H9 (cell line): ENCODE data around the gene SH3BP5L. TPM values are rescaled to one million over a fixed set of nuclear protein-coding genes. Genes with fewer than 3 reads are reported as not detected.

Experiments
- DNase-seq: peaks from one replicate; pipeline ENCODE4 v3.0.0-alpha.2; 2017
- H2AFZ ChIP-seq: one replicate; pipeline ENCODE4 v1.6.1; 2013; ENCODE audit warnings: mild to moderate bottlenecking, low read length, control low read depth, moderate library complexity
- H2AK5ac ChIP-seq: 2 replicates; pipeline ENCODE4 v1.6.1; 2013; ENCODE audit warnings: low read length, control low read depth, mixed read lengths; ENCODE audit not compliant: insufficient read length
- H2BK120ac ChIP-seq: one replicate; pipeline ENCODE4 v1.6.1; 2013; ENCODE audit warnings: low read depth, mild to moderate bottlenecking, low read length, control low read depth, inconsistent platforms; ENCODE audit not compliant: poor library complexity, severe bottlenecking
- H2BK12ac ChIP-seq: 2 replicates; pipeline ENCODE4 v1.6.1; 2013; ENCODE audit warnings: low read length, control low read depth, mixed read lengths, low read depth; ENCODE audit not compliant: insufficient read length
- H2BK15ac ChIP-seq: 2 replicates; pipeline ENCODE4 v1.6.1; 2013; ENCODE audit warnings: low read depth, low read length, control low read depth
- H2BK20ac ChIP-seq: one replicate; pipeline ENCODE4 v1.6.1; 2013; ENCODE audit warnings: low read depth, mild to moderate bottlenecking, low read length, control low read depth, inconsistent platforms; ENCODE audit not compliant: poor library complexity, severe bottlenecking
- H2BK5ac ChIP-seq: 2 replicates; pipeline ENCODE4 v1.6.1; 2013; ENCODE audit warnings: low read length, control low read depth, mixed read lengths; ENCODE audit not compliant: insufficient read length
- H3K14ac ChIP-seq: 2 replicates; pipeline ENCODE4 v1.6.1; 2013; ENCODE audit warnings: low read length, control low read depth; ENCODE audit not compliant: insufficient read depth
- H3K18ac ChIP-seq: 2 replicates; pipeline ENCODE4 v1.6.1; 2013; ENCODE audit warnings: low read depth, mild to moderate bottlenecking, mixed read lengths, low read length, control low read depth; ENCODE audit not compliant: insufficient read length
- H3K23ac ChIP-seq: 2 replicates; pipeline ENCODE4 v1.6.1; 2013; ENCODE audit warnings: low read length, control low read depth, mixed read lengths, low read depth; ENCODE audit not compliant: insufficient read length
- H3K23me2 ChIP-seq: 2 replicates; pipeline ENCODE4 v1.6.1; 2013; ENCODE audit warnings: low read depth, mild to moderate bottlenecking, mixed read lengths, low read length, control low read depth; ENCODE audit not compliant: insufficient read length, poor library complexity, severe bottlenecking
- H3K27ac ChIP-seq: 2 replicates; pipeline ENCODE4 v1.5.1; 2013; ENCODE audit warnings: low read length, control low read depth, mixed read lengths, low read depth; ENCODE audit not compliant: insufficient read length
- H3K27me3 ChIP-seq: 2 replicates; pipeline ENCODE4 v1.6.1; 2013; ENCODE audit warnings: low read length, control low read depth, inconsistent platforms; ENCODE audit not compliant: insufficient read depth
- H3K4ac ChIP-seq: 2 replicates; pipeline ENCODE4 v1.6.1; 2013; ENCODE audit warnings: low read depth, mild to moderate bottlenecking, control low read depth, inconsistent platforms, low read length, moderate library complexity
- H3K4me1 ChIP-seq: 2 replicates; pipeline ENCODE4 v1.6.1; 2013; ENCODE audit warnings: low read length, control low read depth, inconsistent platforms; ENCODE audit not compliant: insufficient read depth
- H3K4me2 ChIP-seq: 2 replicates; pipeline ENCODE4 v1.6.1; 2013; ENCODE audit warnings: low read length, control low read depth, mixed read lengths; ENCODE audit not compliant: insufficient read length, insufficient read depth
- H3K56ac ChIP-seq: 2 replicates; pipeline ENCODE4 v1.6.1; 2013; ENCODE audit warnings: low read depth, mild to moderate bottlenecking, mixed read lengths, low read length, control low read depth; ENCODE audit not compliant: insufficient read length
- H3K79me1 ChIP-seq: 2 replicates; pipeline ENCODE4 v1.6.1; 2013; ENCODE audit warnings: low read depth, mild to moderate bottlenecking, moderate library complexity, low read length, control low read depth, inconsistent platforms; ENCODE audit not compliant: insufficient read depth, poor library complexity, severe bottlenecking
- H3K79me2 ChIP-seq: 2 replicates; pipeline ENCODE4 v1.6.1; 2013; ENCODE audit warnings: low read length, control low read depth, inconsistent platforms; ENCODE audit not compliant: insufficient read depth
- H3K9ac ChIP-seq: 2 replicates; pipeline ENCODE4 v1.6.1; 2013; ENCODE audit warnings: low read length, control low read depth, mixed read lengths; ENCODE audit not compliant: insufficient read length; ENCODE audit errors: extremely low read depth
- H3K9me3 ChIP-seq: one replicate; pipeline ENCODE4 v1.6.1; 2013; ENCODE audit warnings: low read depth, low read length, inconsistent platforms; ENCODE audit not compliant: control insufficient read depth
- H3T11ph ChIP-seq: one replicate; pipeline ENCODE4 v1.6.1; 2013; ENCODE audit warnings: mild to moderate bottlenecking, low read length, control low read depth, inconsistent platforms
- H4K20me1 ChIP-seq: one replicate; pipeline ENCODE4 v1.6.1; 2013; ENCODE audit not compliant: control insufficient read depth, insufficient read length, insufficient read depth
- H4K5ac ChIP-seq: 2 replicates; pipeline ENCODE4 v1.6.1; 2013; ENCODE audit warnings: low read depth, mild to moderate bottlenecking, mixed read lengths, low read length, control low read depth; ENCODE audit not compliant: insufficient read length
- H4K8ac ChIP-seq: replicated peaks from 2 replicates; pipeline ENCODE4 v1.6.1; 2013; ENCODE audit warnings: low read length, control low read depth, mixed read lengths, low read depth; ENCODE audit not compliant: insufficient read length
- H4K91ac ChIP-seq: 2 replicates; pipeline ENCODE4 v1.6.1; 2013; ENCODE audit warnings: low read depth, mild to moderate bottlenecking, moderate library complexity, mixed read lengths, low read length, control low read depth; ENCODE audit not compliant: insufficient read length
- H3K27ac Mint-ChIP-seq, 3 experiments: 2 replicates in 2 of 3; 3 replicates in 1 of 3; pipeline ENCODE4 v1.8.0; 2020 to 2021; ENCODE audit warnings: mixed read lengths in 3 of 3, mild to moderate bottlenecking in 1 of 3, moderate library complexity in 1 of 3
- H3K27me3 Mint-ChIP-seq: 2 replicates; pipeline ENCODE4 v1.8.0; 2021; ENCODE audit warnings: low read depth, mild to moderate bottlenecking, moderate library complexity, mixed read lengths
- H3K36me3 Mint-ChIP-seq, 3 experiments: 2 replicates in 2 of 3; 3 replicates in 1 of 3; pipeline ENCODE4 v1.8.0; 2020 to 2021; ENCODE audit warnings: low read depth in 3 of 3, mixed read lengths in 3 of 3; ENCODE audit not compliant: insufficient read depth in 1 of 3
- H3K4me1 Mint-ChIP-seq, 2 experiments: 2 replicates each; pipeline ENCODE4 v1.8.0; 2020; ENCODE audit warnings: mixed read lengths in 2 of 2
- H3K4me3 Mint-ChIP-seq, 2 experiments: 2 replicates in 1 of 2; 3 replicates in 1 of 2; pipeline ENCODE4 v1.8.0; 2020 to 2021; ENCODE audit warnings: mild to moderate bottlenecking in 2 of 2, mixed read lengths in 2 of 2, moderate library complexity in 1 of 2
- H3K9me3 Mint-ChIP-seq, 2 experiments: 2 replicates in 1 of 2; 3 replicates in 1 of 2; pipeline ENCODE4 v1.8.0; 2020; ENCODE audit warnings: mild to moderate bottlenecking in 2 of 2, mixed read lengths in 2 of 2, moderate library complexity in 1 of 2
- WGBS: extraction: QIAGEN DNeasy Blood & Tissue Kit; methylation state at CpG from one replicate; pipeline ENCODE4 v1.1.7; 2013; ENCODE audit warnings: missing lambda C conversion rate, low lambda C conversion rate, mixed read lengths; ENCODE audit not compliant: insufficient read length; ENCODE audit errors: extremely low coverage; 5-methylcytosine and 5-hydroxymethylcytosine counted together
- total RNA-seq: library from RNA; stranded (reverse); gene quantifications from 2 replicates; pipeline ENCODE4 v1.2.1, GENCODE V29; 2021
- TF ChIP-seq, protein P1 (sequence below): fragments of 200-600 bp; sonication (generic); conservative IDR thresholded peaks from 3 replicates; pipeline ENCODE4 v1.8.0; 2021; ENCODE audit warnings: antibody characterized with exemption, mild to moderate bottlenecking

Gene SH3BP5L
- total RNA-seq, 1 experiment from 2014 or later = 27.6 TPM

DNA sequence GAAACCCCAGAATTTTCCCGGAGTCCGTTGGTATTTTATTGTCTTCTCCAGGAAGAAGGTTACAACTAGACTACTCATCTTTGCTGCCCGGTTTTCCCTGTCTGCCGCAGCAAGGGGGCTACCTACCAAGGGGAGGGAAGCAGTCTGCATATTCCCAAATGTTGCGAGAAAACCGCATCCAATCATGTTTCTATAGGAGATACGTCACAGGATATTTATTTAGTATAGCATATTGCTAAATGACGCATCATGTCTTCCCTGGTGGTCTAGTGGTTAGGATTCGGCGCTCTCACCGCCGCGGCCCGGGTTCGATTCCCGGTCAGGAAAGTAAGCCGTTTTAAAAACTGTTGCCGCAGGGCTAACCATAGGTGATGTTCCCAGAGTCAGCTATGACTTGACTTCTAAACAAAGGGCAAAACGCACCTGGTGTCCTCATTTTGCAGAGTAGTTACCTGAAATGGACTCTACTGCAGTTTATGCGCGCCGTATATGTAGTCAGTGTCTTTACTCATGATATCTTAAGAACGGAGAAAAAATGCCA is 48.3 kb upstream of the SH3BP5L start:
- H4K20me1 ChIP-seq = no peaks in the 10 kb centered on the region
- no peak overlapping the region for H2BK15ac ChIP-seq
- H4K5ac ChIP-seq = no peak overlapping the region
- H3K56ac ChIP-seq = no peak overlapping the region
- peaks cover 2 to 7% of the 10 kb centered on the region in 2 experiments; a peak in 2 of 5 replicates for H3K9me3 Mint-ChIP-seq
- peaks cover 9% of the 10 kb centered on the region for H3K27me3 Mint-ChIP-seq
- no peak overlapping the region for H4K91ac ChIP-seq
- H3K18ac ChIP-seq = no peak overlapping the region
- H2BK20ac ChIP-seq = no peak overlapping the region
- H3K23me2 ChIP-seq = no peaks in the 10 kb centered on the region
- H2BK12ac ChIP-seq = no peak overlapping the region
- H3K4me1 ChIP-seq = no peaks in the 10 kb centered on the region
- H3K9me3 ChIP-seq = no peaks in the 10 kb centered on the region
- H3K27ac ChIP-seq = no peak overlapping the region
- H3K27me3 ChIP-seq = no peaks in the 10 kb centered on the region
- no peak overlapping the region for H2AFZ ChIP-seq
- H3T11ph ChIP-seq = no peak overlapping the region
- peak overlapping the region; percentile 29 for H3K9ac ChIP-seq
- WGBS = no CpG with 5 or more reads among the region's 23 CpGs
- H4K8ac ChIP-seq = no peak overlapping the region
- peak overlapping the region; percentile 57 for H3K4me2 ChIP-seq
- peak; percentile 87 for DNase-seq
- no peak overlapping the region for H2AK5ac ChIP-seq
- no peak overlapping the region for H3K23ac ChIP-seq
- TF ChIP-seq, protein P1, sequence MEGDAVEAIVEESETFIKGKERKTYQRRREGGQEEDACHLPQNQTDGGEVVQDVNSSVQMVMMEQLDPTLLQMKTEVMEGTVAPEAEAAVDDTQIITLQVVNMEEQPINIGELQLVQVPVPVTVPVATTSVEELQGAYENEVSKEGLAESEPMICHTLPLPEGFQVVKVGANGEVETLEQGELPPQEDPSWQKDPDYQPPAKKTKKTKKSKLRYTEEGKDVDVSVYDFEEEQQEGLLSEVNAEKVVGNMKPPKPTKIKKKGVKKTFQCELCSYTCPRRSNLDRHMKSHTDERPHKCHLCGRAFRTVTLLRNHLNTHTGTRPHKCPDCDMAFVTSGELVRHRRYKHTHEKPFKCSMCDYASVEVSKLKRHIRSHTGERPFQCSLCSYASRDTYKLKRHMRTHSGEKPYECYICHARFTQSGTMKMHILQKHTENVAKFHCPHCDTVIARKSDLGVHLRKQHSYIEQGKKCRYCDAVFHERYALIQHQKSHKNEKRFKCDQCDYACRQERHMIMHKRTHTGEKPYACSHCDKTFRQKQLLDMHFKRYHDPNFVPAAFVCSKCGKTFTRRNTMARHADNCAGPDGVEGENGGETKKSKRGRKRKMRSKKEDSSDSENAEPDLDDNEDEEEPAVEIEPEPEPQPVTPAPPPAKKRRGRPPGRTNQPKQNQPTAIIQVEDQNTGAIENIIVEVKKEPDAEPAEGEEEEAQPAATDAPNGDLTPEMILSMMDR = no peak
- H2BK120ac ChIP-seq = no peak overlapping the region
- no peak overlapping the region for H3K4ac ChIP-seq
- H3K36me3 Mint-ChIP-seq = no peaks in the 10 kb centered on the region; a peak in 1 of 7 replicates
- no peak overlapping the region for H3K14ac ChIP-seq
- H3K4me3 Mint-ChIP-seq = peak overlapping the region; percentile 95 to 97
- H3K79me2 ChIP-seq = no peaks in the 10 kb centered on the region
- H3K27ac Mint-ChIP-seq = peak overlapping the region; percentile 97 to 98 (median 97)
- no peaks in the 10 kb centered on the region for H3K79me1 ChIP-seq
- peaks cover 5 to 11% of the 10 kb centered on the region in 2 experiments; a peak in 2 of 4 replicates for H3K4me1 Mint-ChIP-seq
- H2BK5ac ChIP-seq = no peak overlapping the region
